ENCODE measurements around the gene CBY3.

CBY3 gene

Small RNAs within 50 kb of the gene (small RNA-seq; reads per million reads assigned to genes)
- 0 reads per million in 2 experiments for gene RF00017

Data from SK-N-DZ (cell line).